HG02798 (cell line): ENCODE measurements around the gene AAK1.
A peak's percentile ranks its signal among the peaks of the same experiment; 100 is the strongest.

ENCODE experiments used
- ATAC-seq: cut with Tn5 transposase; IDR thresholded peaks from one replicate; pipeline ENCODE4 v1.9.1; 2021; ENCODE audit warnings: mild to moderate bottlenecking; ENCODE audit not compliant: unreplicated experiment, poor library complexity

The AAK1 gene

DNA sequence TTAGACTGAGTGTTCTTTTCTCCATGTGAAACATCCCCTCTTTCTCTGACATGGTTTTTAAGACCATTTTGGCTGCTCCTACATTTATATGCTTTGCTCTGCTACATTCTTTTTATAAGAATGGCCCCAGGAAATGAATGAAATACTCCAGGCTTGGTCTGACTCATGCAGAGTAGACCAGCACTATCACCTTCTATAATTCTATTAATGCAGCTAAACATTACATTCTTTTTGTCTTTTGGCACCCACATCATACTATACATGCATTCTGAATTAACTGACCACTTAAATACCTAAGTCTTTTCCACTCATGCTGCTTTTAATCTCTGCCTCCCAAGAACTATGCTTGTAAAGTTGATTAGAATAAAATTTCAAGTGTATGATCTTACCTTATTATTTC lies 94.1 kb downstream of the AAK1 start:
- ATAC-seq, result no peak

DNA sequence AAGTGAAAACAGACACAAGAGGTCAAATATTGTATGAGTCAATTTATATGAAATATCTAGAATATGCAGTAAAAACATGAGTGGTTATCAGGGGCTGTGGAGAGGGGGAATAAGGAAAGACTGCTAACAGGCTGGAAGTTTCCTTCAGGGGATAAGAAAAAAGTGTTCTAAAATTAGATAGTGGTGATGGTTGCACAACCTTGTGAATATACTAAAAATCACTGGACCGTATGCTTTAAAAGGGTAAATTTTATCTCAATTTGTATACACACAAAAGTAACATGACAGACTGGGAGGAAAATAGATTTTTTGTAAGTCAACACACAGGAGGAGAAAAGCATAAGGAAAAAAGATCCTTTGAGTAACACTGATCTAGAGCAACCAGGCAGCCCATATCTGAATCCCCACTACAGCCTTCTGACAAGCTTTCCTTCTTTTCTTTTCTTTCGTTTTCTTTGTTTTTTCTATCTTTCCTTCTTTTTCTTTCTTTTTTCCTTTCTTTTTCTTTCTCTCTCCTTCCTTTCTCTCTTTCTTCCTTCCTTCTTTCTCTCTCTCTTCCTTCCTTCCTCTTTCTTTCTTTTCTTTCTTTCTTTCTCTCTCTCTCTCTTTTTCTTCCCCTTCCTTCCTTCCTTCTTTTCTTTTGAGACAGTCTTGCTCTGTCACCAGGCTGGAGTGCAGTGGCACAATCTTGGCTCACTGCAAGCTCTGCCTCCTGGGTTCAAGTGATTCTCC lies 95.4 kb downstream of the AAK1 start:
- no peak for ATAC-seq

DNA sequence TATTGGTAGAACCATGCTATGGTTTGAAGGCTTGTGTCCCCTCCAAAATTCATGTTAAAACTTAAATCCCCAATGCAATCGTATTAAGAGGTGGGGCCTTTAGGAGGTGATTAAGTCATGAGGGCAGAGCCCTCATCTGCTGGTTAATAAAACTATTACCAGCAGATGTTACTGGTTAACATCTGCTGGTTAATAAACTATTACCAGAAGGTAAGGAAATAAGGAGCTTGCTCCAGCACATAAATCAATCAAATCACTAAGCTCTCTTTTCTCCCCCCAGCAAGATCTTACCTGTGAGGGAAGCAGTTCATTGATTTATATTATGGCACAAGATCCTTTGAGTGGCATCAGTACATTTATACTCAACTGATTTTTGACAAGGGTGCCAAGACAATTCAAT lies 96.9 kb downstream of the AAK1 start:
- ATAC-seq, result no peak

DNA sequence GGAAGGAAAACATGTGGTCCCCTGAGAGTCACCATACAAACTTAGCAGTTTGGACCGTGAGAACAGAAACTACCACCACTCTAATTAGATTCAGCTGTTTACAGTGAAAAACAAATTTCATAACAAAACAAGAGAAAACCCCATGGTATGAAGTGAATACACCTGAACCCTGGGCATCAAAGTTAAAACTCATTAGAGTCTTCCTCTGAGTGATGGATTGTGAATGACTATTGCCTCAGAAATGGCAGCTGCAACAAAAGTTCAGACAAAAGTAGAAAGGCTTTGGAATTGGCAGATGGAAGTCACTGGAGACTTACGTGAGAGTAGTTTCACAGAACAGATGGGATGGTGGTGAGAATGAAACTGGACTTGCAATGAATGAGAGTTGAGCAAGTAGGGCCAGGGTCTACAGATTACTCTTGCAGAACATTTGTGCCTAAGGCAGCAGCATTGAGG lies 98.0 kb downstream of the AAK1 start:
- peak; percentile 69 for ATAC-seq

DNA sequence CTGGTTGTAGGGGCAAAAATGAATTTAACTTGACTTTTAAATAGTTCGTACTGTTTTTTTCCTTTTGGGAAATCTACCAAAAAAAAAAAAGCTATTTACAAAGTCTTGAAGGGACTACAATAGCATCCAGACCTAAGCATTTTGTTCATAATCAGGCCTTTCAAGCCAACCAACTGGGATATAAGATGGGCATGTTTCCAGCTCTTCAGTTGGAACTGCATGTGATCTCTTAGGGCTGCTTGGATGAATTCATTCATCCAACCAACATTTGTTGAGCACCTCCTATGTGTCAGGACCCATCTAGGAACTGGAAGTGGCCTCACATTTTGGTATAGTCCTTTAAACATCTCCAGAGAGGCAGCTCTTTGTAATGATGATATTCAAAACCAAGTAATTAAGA lies 98.6 kb downstream of the AAK1 start:
- peak; percentile 4 for ATAC-seq

DNA sequence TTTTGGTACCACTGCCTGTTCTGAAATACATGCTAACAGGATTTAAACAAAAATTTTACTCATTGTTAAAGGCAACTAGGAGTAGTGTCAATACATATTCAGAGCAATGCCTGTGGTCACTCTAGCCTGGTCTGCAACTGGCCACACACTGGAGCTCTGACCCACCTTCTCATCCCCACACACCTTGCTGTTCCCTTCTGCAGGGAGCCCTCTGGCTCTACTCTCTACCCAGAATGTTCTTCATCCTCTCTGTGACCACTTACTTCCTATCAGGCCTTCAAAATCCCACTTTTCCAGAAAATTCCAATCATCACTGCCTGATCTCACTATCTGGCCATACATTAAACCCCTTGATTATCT lies 104.0 kb downstream of the AAK1 start:
- ATAC-seq, result no peak

DNA sequence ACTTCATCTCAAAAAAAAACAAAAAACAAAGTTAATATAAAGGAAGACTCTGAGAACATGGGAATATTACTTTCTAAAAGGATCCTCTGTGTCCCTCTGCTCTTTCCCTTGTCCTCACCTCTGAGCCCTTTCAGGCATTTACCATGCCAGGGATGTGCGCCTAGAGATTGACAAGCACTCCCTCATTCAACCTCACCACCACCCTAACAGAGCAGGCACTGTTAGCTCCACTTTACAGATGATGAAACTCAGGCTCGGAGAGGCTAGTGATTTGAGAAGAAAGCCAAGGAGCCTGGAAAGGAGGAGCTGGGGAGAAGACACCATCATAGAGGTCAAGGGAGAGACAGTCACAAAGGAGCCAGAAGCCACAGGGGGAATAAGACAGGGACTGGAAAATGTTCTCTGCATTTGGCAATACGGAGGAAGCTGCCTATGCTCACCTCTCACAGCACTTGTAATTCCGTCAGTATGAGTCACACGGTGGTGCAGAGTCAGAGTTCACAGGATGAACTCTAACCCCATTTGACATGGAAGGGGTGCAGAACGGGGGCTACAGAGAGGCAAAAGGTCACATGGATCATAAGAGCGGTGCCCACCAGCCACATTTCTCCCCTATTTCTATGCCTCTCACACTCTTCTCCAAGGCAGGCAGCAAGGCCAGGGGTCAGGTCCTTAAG lies 104.5 kb downstream of the AAK1 start:
- ATAC-seq, result no peak

DNA sequence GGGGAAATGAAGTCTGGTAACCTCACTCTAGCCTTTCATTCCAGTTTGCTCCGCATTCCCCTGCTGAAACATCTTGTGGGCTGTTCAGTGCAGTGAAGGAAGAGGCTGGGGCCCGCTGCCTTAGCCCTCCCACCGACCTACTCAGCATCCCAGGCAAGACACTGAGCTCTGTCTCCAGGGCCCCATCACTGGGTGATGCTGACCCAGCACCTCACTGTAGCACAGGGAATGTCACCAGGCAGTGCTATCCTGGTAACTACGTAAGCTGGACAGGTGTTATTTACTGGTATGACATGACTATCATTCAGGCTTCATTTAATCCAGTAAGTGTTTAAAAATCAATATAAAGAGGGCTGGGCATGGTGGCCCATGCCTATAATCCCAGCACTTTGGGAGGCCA lies 105.3 kb downstream of the AAK1 start:
- no peak for ATAC-seq

DNA sequence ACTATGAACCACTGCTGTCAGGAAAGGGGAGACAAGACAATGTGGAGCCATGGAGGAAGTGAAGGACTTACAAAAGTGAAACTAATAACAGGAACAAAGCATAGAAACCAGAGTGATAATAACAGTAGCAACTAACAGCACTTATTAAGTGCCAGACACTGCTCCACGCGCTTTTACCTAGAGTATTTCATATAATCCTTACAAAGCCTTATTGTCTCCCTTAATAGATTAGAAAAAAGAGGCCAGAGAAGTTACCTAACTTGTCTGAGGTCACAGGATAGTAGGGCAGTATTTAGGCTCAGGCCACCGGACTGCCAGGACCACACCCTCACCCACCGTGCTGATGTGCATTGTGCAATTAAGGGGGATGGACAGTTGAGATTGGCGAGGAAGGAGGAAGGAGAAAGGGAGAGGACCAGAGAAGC lies 107.7 kb downstream of the AAK1 start:
- ATAC-seq, result peak; percentile 43

DNA sequence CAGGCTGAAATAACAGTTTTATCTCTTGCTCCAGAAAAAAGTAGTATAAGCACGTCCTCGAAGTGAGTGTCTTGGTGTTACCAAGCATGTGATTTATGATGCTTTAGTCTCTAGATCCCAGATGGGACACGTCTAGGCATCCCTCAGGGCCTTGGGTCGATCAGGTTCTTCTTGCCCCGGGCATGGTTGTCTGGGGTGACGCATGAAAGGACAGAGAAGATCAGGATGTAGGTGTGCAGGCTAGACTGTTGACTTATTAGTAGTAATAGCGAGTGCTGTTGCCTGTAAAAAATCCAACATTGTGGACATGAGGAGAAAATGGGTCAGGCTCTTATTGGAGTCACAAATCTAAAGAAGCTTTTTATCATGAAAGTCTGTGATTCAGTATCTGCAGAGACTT lies 112.4 kb downstream of the AAK1 start:
- no peak for ATAC-seq

DNA sequence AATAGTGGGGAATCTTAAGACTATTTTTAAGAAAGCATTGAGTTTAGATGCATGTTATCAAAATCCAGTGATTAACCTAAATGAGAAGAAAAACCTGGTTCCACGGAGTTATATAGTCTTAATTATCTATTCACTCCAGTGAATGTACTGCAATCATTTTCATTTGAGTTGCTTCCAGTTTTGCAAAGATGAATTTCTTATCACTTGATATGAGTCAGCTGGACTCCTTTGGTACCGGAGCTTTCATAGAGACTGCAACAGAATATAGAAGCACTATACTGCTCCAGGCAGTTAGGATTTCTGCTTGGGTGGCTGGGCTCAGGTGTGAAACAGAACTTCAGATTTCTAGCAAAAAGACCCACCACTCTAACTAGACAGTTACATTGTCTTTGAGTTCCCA lies 114.1 kb downstream of the AAK1 start:
- no peak for ATAC-seq

DNA sequence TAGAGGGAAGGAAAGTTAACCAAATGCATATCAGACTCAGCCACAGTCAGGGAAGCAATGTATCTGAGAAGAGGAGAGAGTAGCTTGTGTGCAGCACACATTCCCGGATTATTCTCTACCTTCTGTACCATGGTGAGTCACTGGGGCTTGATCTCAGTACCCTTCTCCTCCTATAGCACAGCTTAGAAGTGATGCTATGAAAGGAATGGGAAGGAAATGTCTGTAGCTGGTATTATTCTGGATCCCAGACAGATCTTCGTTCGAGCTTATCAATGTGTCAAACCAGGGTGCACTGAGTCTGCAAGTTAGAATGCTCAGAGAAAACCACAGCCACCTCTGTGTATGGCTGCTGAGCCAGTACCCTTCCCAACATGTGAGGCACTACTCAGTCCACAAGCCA lies 118.3 kb downstream of the AAK1 start:
- no peak for ATAC-seq

DNA sequence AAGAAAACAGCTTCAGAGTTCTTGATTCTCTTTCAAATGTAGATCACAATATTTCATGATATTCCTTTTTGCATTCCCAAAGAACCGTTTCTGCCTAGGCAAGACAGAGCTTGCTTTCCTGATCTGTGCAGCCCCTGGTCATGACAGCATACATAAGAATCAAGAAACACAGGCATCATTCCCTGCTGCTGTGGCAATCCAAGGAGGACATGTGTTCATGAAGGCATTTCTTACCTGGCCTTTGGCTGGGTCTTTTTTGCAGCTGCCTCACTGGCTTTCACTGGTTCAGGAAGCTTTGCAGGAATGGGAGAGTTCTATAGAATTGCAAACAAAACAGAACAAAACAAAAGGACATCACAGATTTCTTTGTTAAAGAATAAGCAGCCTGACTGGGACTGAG lies 118.7 kb downstream of the AAK1 start:
- no peak for ATAC-seq

DNA sequence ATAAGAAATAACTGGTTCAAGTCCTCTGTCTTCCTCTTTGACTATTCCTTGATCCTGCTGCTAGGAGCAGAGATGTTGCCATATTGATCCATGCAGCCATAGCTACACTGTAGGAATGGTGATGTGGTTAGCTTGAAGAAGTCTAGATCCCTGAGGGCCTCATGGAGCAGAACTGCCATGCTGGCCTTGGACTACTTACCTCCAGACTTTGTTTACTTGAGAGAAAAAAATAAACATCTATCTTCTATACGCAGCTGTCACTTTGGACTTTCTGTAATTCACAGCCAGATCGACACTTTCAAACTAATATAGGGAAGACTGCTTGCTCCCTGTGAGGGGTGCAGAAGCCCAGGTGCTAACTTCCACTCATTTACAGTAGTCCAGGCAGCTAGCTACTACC lies 121.8 kb downstream of the AAK1 start:
- no peak for ATAC-seq

DNA sequence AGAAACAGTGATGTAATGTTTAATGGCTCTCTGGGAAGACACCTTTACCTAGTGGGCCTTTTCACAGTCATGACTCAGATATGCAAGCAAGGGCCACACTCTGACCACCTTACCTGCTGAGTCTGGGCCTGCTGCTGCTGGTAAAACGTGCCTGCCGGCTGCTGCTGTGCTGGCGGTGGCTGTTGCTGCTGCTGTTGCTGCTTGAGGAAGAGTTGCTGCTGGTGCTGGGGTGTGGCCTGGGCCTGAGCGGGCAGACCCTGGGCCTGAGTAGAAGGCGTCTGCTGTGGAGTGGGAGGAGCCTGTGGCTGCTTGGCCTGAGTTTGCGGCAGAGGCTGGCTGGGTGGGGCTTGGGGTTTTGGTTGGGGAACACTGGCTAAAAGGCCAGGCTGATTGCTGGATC lies 124.7 kb downstream of the AAK1 start:
- no peak for ATAC-seq

DNA sequence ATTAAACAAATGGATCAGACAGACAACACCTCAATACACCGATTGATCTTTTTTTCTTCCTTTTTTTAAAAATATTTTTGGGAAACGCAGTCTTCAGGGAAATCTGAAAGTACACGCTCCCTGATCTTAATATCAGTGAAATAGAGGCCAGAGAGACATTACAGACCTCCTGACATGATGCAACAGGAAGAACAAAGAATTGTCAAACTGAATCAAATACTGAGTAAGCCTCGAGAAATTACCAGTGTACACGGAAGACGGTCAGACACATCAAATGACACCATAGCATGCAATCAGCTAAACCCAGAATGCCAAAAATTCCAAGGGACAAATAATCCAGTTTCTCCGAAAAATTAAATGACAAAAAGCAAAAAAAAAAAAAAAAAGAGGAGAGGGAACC lies 126.1 kb downstream of the AAK1 start:
- no peak for ATAC-seq

DNA sequence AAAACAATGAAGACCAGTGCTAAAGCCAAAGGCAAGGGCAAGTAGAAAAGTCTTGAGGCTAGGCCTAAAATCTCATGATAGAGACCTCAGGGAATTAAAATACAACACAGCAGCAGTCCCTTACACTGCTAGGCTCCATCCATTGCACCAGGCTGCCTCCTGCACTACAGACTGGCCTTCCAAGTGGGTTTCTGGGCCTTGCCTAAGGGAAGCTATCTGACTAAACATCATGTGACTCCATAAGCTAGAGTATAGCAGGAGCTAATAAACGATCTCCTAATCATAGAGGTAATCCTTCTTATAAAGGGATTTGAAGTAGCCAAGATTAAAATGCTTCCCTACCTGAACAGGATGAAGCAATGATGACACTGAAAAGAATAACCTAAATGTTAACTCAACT lies 128.7 kb downstream of the AAK1 start:
- no peak for ATAC-seq

DNA sequence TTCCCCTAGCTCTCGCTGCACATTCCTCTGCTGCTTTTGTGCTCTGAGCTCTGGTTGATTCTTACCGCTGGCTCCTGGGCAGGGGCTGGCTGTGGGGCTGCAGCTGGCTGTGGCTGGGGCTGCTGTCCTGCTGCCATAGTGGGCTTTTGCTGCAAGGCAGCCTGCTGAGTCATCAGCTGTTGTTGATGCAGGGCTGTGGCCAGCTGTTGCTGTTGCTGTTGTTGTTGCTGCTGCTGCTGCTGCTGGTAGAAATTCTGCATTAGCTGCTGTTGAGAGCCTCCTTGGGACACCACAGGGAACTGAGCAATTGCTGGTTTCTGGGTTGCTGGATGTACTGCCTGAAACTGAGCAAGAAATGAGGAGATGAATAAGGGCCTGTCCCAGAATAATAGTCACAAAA lies 129.1 kb downstream of the AAK1 start:
- no peak for ATAC-seq

DNA sequence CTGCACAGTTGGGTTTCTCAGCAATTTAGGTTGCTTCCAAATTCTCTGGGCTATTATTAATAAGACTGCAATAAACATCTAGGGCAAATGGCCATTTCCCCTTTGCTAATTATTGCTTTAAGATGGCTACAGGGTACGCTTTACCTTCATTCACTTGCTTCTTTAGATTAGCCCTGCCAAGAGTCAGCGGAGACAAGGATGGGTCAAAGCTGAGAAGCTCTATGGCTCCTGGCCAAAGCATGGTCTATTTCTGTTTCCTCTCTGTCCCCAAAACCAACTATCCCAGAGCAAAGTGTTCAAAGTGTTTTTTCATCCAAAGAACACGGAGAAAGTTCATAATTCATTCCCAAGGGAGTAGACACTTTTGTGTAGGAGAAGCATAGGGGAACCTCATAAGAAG lies 131.1 kb downstream of the AAK1 start:
- ATAC-seq, result no peak

DNA sequence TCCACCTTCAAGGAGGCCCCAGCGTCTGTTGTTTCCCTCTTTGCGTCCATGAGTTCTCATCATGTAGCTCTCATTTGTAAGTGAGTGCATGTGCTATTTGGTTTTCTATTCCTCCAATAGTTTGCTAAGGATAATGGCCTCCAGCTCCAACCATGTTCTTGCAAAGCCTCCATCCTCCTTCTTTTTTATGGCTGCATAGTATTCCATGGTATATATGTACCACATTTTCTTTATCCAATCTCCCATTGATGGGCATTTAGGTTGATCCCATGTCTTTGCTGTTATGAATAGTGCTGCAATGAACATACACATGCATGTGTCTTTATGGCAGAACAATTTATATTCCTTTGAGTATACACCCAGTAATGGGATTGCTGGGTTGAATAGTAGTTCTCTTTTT lies 133.3 kb downstream of the AAK1 start:
- no peak for ATAC-seq

DNA sequence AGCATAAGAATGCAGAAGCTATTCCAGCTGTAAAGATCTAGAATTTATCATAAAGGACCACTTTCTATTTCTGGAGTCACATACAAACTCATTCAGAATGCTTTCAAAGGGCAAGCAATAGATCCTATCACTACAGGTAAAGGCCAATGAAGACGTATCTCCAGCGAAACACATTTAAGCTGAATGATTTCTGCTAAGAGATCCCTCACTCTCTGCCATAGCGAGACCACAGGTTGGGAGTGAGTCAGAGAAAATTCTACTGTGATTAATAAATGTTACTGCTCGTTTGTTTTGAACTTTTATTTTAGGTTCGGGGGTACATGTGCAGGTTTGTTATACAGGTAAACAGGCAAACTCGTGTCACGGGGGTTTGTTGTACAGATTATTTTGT lies 133.8 kb downstream of the AAK1 start:
- ATAC-seq, result no peak

DNA sequence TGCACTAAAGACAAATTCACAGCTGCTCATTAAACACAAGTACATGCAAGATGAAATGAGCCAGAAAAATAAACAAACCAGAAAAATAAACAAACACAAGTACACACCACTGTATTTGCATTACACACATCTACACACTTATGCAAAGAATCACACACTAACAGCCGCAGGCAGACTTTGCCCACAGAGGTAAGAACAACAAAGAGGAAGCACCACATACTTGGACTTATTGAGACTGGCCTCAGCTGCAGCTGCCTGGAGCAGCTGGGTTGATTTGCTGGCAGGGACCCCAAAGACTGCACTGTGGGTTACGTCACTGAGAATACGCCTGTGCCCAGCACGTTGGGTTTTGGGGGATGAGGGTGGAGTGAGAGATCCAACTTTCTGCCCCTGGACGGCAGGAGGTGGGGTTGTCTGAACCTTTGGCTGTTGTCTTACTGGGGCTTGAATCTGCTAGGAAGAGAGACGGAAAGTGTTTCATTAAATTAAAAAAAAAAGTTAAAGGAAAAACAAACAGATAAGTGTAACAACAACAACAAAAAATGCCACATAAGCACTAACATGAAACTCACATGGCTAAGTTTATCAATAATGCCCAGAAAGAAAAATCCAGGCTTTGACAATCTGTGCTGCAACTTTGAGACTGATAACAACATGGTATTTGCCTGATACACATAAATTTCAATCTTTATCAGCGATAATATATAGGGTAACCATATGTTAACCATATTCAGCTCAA lies 134.4 kb downstream of the AAK1 start:
- ATAC-seq, result no peak
